ENCODE results near the gene PSORS1C1.

- peak; percentile 89 for TF ChIP-seq CTCF (IDR thresholded peaks at IDR 0.05)
- no peak for TF ChIP-seq EZH2 (IDR thresholded peaks at IDR 0.05)
- no peak for TF ChIP-seq EZH2phosphoT487 (IDR thresholded peaks at IDR 0.05)
These were observed 27.0 kb upstream of the PSORS1C1 start for GRCh38 chr6:31087494-31088089.

All from neural progenitor cell (in vitro differentiated cells).